Hair follicular keratinocyte (primary cell): Measurements from ENCODE around the gene OR11H1. TPM values are rescaled to one million over a fixed set of nuclear protein-coding genes. Genes with fewer than 3 reads are reported as not detected.

Source experiments
- total RNA-seq: library from RNA; depleted of rRNA; stranded (reverse); fragments of >200 nt; gene quantifications from 2 replicates; pipeline ENCODE4 v1.2.3, GENCODE V29; 2015

Gene OR11H1, protein sequence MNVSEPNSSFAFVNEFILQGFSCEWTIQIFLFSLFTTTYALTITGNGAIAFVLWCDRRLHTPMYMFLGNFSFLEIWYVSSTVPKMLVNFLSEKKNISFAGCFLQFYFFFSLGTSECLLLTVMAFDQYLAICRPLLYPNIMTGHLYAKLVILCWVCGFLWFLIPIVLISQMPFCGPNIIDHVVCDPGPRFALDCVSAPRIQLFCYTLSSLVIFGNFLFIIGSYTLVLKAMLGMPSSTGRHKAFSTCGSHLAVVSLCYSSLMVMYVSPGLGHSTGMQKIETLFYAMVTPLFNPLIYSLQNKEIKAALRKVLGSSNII
- not detected in 2 replicates for total RNA-seq

DNA sequence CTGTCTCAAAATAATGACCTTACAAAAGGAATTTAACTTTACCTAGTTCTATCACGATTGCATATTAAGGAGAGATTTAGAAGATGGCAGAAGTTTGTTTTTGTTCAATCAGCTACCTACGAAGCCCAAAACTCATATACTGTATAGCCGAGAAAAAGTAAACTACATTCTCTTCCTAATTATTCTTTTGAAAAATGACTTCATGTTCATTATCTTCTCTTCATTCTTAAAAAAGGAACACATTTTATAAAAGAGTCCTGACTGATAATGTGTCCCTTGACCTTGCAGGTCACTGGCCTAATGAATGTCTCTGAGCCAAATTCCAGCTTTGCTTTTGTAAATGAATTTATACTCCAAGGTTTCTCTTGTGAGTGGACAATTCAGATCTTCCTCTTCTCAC is at the start of gene OR11H1:
Gene OR11H1, plus strand, starts transcription at position 301 of the 400 bp plus-strand sequence. Its CDS starts 0 bp downstream, at position 301.

Other genes with a start within 250 kb of the OR11H1 start
- not detected in 2 replicates for gene POTEH, start 161.8 kb downstream of the OR11H1 start, total RNA-seq